MCF 10A (cell line): ENCODE results near the gene TWF2. TPM values are rescaled to one million over a fixed set of nuclear protein-coding genes. Genes with fewer than 3 reads are reported as not detected.

Source experiments
- BruUV-seq: library from RNA; stranded (reverse); fragments of 400-500 nt; replicated peaks from 2 replicates; lab custom pipeline; 2021; lab: Mats Ljungman, UMichigan
- CTCF ChIA-PET: fragments of 300-600 bp; sonication (Branson Sonifier 250); formaldehyde crosslinking; extraction: SDS; loops from one replicate; lab custom pipeline; 2021; ENCODE audit warnings: antibody characterized with exemption, inconsistent platforms; lab: Yijun Ruan, JAX
- POLR2A ChIA-PET: fragments of 300-600, 350-650 bp; sonication (Branson Sonifier 250); formaldehyde crosslinking; extraction: SDS; loops from one replicate; lab custom pipeline; 2020; ENCODE audit warnings: antibody characterized with exemption, inconsistent platforms; lab: Yijun Ruan, JAX
- DNase-seq: peaks from one replicate; pipeline ENCODE4 v3.0.0-alpha.2; 2018; ENCODE audit not compliant: unreplicated experiment
- H3K27ac Mint-ChIP-seq: one replicate; pipeline ENCODE4 v1.8.0; 2022; ENCODE audit warnings: mild to moderate bottlenecking, low read depth, mixed read lengths; ENCODE audit not compliant: unreplicated experiment
- H3K27me3 Mint-ChIP-seq: one replicate; pipeline ENCODE4 v1.8.0; 2022; ENCODE audit warnings: mixed read lengths; ENCODE audit not compliant: insufficient read depth, unreplicated experiment
- H3K36me3 Mint-ChIP-seq: one replicate; pipeline ENCODE4 v1.8.0; 2022; ENCODE audit warnings: mild to moderate bottlenecking, moderate library complexity, mixed read lengths; ENCODE audit not compliant: insufficient read depth, unreplicated experiment
- H3K4me1 Mint-ChIP-seq: one replicate; pipeline ENCODE4 v1.8.0; 2022; ENCODE audit warnings: mixed read lengths; ENCODE audit not compliant: insufficient read depth, unreplicated experiment
- H3K4me3 Mint-ChIP-seq: one replicate; pipeline ENCODE4 v1.8.0; 2022; ENCODE audit warnings: mild to moderate bottlenecking, moderate library complexity, mixed read lengths; ENCODE audit not compliant: unreplicated experiment
- H3K9me3 Mint-ChIP-seq: one replicate; pipeline ENCODE4 v1.8.0; 2022; ENCODE audit warnings: mixed read lengths; ENCODE audit not compliant: unreplicated experiment
- intact Hi-C: fragments of 100-400 bp; cut with micrococcal nuclease; formaldehyde crosslinking; loops from 2 replicates; pipeline ENCODE4 v1.14.1; 2022
- total RNA-seq: library from RNA; stranded (reverse); gene quantifications from 2 replicates; pipeline ENCODE4 v1.2.3, GENCODE V29; 2022
- TF ChIP-seq, protein P1 (sequence below): fragments of 200-600 bp; IDR thresholded peaks from one replicate; pipeline ENCODE4 v1.8.0; 2022; ENCODE audit warnings: antibody characterized with exemption, mild to moderate bottlenecking; ENCODE audit not compliant: unreplicated experiment

Gene TWF2
- total RNA-seq, 1 experiment from 2014 or later, result 47.0 TPM

DNA sequence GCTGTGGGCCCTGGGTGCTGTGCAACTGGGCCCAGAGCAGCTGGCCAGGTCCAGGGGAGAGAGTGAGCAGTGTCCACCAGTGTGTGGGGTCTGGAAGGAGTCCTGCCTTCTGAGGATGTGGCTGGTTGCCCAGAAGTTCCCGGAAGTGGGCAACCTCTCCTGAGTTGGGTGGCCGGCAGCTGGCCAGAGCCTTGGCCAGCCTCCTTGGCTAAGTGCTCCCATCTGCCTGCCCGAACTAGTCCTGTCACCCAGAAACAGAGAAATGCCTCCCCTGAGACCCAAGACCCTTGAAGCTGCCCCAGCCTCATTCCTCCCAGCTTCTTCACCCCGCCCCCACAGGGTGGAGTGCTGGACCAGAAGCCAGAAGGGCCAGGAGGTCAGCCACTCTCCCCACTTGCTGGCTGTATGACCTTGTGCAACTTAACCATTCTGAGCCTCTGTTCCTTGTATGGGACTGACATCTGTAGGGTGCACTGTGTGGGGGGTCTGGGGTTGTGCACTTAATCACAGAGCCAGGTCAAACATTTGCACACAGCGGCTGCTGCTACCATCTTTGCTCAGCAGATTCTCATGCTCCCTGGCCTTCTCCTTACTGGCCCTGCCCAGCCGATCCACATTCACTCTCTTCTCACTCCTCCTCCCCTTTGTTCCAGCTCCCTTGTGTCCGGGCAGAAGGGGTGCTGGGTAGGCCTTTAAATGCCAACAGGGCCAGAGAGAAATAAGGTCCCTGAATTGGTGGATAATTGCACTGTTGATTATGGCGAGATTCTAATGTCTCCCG, 48.5 kb downstream of the TWF2 start:
- TF ChIP-seq, protein P1, sequence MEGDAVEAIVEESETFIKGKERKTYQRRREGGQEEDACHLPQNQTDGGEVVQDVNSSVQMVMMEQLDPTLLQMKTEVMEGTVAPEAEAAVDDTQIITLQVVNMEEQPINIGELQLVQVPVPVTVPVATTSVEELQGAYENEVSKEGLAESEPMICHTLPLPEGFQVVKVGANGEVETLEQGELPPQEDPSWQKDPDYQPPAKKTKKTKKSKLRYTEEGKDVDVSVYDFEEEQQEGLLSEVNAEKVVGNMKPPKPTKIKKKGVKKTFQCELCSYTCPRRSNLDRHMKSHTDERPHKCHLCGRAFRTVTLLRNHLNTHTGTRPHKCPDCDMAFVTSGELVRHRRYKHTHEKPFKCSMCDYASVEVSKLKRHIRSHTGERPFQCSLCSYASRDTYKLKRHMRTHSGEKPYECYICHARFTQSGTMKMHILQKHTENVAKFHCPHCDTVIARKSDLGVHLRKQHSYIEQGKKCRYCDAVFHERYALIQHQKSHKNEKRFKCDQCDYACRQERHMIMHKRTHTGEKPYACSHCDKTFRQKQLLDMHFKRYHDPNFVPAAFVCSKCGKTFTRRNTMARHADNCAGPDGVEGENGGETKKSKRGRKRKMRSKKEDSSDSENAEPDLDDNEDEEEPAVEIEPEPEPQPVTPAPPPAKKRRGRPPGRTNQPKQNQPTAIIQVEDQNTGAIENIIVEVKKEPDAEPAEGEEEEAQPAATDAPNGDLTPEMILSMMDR, result no peak
- H3K27me3 Mint-ChIP-seq, result no peaks in the 10 kb centered on the region
- no peaks in the 10 kb centered on the region for H3K36me3 Mint-ChIP-seq
- CTCF ChIA-PET, result interaction anchor here (0.6 kb wide), 1 partner anchor 29 kb away, joined by 3 read pairs; no protein-coding TSS in a partner anchor
- intact Hi-C loops, result no loop called here
- POLR2A ChIA-PET, result no interaction called here
- no peaks in the 10 kb centered on the region for H3K9me3 Mint-ChIP-seq
- no TSS peak for BruUV-seq
- H3K4me3 Mint-ChIP-seq, result no peak overlapping the region
- peaks cover 22% of the 10 kb centered on the region for H3K4me1 Mint-ChIP-seq
- no peak overlapping the region for H3K27ac Mint-ChIP-seq
- DNase-seq, result peak; percentile 65

- DNase-seq, result no peak
- Mint-ChIP-seq H3K9me3 (no peaks in the 10 kb centered on the region), H3K4me1 (peaks cover 22% of the 10 kb centered on the region), H3K36me3 (no peaks in the 10 kb centered on the region), H3K27ac (no peak overlapping the region), H3K4me3 (no peak overlapping the region), H3K27me3 (no peaks in the 10 kb centered on the region)
- POLR2A ChIA-PET, result no interaction called here
- TF ChIP-seq, protein P1, result no peak
- no TSS peak for BruUV-seq
- CTCF ChIA-PET, result interaction anchor here (1.2 kb wide), 1 partner anchor 150 kb away, joined by 3 read pairs; no protein-coding TSS in a partner anchor
- intact Hi-C loops, result no loop called here
Observed at GRCh38 chr3:52188556-52188955, 50.4 kb downstream of the TWF2 start.

GRCh38 chr3:52186729-52187128, 52.2 kb downstream of the TWF2 start:
- no peaks in the 10 kb centered on the region for H3K36me3 Mint-ChIP-seq
- no peaks in the 10 kb centered on the region for H3K9me3 Mint-ChIP-seq
- H3K4me1 Mint-ChIP-seq, result peaks cover 15% of the 10 kb centered on the region
- no peak overlapping the region for H3K4me3 Mint-ChIP-seq
- ChIA-PET POLR2A (no interaction called here), CTCF (interaction anchor here (0.5 to 1.9 kb wide), 4 partner anchors 34 to 164 kb away, joined by 3 to 6 read pairs (median 3); no protein-coding TSS in a partner anchor)
- no peak for DNase-seq
- intact Hi-C loops, result no loop called here
- BruUV-seq, result no TSS peak
- TF ChIP-seq, protein P1, result no peak
- no peak overlapping the region for H3K27ac Mint-ChIP-seq
- no peaks in the 10 kb centered on the region for H3K27me3 Mint-ChIP-seq

DNA sequence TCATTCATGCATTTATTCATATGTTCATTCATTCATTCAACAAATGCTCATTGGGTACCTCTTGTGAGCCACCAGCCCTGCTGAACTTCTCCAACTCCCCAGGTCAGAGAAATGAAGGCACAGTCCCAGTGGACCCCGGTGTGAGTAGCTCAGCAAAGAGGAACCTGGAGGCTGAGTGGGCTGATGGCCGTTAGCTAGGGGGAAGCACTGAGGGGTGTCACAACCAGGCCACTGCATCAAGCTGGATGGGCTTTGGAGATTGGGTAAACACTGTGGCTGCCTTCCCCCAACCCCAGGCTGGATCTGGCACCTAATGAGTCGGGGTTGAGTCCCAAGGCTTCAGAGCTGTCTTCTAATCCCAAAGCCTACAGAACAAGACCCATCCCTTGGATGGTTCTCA, 53.1 kb downstream of the TWF2 start:
- Mint-ChIP-seq H3K4me1 (peaks cover 13% of the 10 kb centered on the region), H3K9me3 (no peaks in the 10 kb centered on the region), H3K27ac (no peak overlapping the region), H3K36me3 (no peaks in the 10 kb centered on the region), H3K4me3 (no peak overlapping the region), H3K27me3 (no peaks in the 10 kb centered on the region)
- intact Hi-C loops, result no loop called here
- POLR2A ChIA-PET, result interaction anchor here (0.7 kb wide), 1 partner anchor 31 kb away, joined by 3 read pairs; no protein-coding TSS in a partner anchor
- CTCF ChIA-PET, result interaction anchor here (1.9 kb wide), 1 partner anchor 35 kb away, joined by 6 read pairs; no protein-coding TSS in a partner anchor
- DNase-seq, result no peak
- TF ChIP-seq, protein P1, result no peak
- no TSS peak for BruUV-seq
